GM18867 (cell line): ENCODE measurements around the gene AZIN2.
"Not testable (repeated sequence)": the region's sequence is repeated elsewhere in the genome, so short reads cannot be mapped to it uniquely, and the experiment has no call there.

Experiments
- ATAC-seq: cut with Tn5 transposase; IDR thresholded peaks from one replicate; pipeline ENCODE4 v1.9.1; 2021; ENCODE audit warnings: mild to moderate bottlenecking, moderate library complexity; ENCODE audit not compliant: unreplicated experiment

AZIN2 gene

DNA sequence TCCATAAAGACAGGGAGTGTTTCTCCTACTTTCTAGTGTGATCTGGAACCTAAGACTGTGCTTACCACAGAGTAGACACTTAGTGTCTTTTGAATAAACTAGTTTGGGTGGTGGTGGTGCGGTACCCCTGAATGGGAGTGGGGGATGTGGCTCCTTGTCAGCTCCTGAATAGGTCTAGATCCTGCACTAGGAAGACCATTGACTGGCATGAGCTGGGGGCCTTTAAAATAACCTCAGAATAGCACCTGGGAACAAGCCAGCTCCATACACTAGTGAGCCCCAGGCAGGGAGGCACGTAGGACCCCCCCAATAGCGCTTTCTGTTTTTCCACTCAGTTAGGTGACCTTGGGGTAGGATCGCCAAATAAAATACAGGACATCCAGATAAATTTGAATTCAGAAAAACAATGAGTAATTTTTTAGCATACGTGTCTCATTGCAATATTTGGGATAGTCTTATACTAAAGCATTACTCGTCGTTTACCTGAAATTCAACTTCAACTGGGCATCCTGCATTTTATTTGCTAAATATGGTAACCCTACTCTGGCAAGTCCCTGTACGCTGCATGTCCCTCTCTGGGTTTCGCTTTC lies 45.6 kb downstream of the AZIN2 start:
- ATAC-seq: no peak

GRCh38 chr1:33127001-33127823 lies 46.3 kb downstream of the AZIN2 start:
- peak; percentile 92 for ATAC-seq

DNA sequence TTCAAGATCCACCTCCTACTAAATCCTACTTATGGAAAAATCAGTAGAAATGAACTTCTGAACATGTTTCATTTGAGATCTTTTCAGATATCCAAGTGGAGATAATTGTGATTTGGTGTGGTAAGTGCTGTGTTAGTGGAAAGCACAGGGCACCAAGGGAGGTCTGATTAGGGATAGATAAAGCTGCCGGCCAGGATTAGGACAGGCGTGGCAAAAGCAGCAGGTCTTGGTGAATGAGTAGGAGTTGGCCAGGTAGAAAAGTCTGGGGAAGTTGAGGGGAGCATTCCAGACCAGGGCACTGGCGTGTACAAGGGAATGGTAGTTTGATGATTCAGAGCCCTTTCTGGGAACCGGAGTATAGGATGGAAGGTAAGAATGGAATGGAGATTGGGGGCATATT lies 47.8 kb downstream of the AZIN2 start:
- no peak for ATAC-seq

GRCh38 chr1:33130297-33130696 lies 49.3 kb downstream of the AZIN2 start:
- ATAC-seq: no peak

DNA sequence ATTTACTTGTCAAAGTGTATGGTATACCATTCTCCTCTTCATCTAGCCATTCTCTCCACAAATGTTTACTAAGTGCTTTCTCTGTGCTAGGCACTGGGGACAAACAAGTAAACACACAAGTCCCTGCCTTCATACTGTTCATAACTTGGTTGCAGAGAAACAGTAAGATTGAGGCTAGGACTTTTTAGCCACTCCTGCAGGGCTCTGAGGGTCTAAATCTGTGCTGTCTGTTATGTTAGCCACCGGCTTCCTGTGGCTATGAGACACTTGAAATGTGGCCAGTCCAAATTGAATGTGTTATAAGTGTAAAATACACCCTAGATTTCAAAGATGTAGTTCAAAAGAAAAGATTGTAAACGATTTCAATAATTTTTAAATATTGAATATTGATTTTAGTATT lies 50.2 kb downstream of the AZIN2 start:
- ATAC-seq: no peak

DNA sequence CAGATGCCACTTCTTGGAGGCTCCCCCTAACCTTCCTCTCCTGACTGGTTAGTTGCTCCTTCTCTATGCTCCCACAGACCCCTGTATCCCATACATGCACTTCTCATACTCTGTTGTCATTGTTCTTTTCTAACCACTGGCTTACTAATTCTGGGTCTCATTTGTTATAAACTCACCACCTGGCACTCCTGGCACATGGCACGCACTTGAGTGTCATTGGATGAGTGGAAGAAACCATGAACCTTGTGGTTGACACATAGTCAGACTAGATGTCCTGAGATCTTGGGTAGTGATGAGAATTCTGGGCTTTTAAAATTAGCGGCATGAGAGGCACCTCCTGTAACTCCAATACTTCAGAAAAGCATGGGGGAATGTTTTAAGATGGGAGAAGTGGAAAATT lies 51.6 kb downstream of the AZIN2 start:
- ATAC-seq: no peak

- no peak for ATAC-seq
Observed at GRCh38 chr1:33133478-33134105, 52.6 kb downstream of the AZIN2 start.

DNA sequence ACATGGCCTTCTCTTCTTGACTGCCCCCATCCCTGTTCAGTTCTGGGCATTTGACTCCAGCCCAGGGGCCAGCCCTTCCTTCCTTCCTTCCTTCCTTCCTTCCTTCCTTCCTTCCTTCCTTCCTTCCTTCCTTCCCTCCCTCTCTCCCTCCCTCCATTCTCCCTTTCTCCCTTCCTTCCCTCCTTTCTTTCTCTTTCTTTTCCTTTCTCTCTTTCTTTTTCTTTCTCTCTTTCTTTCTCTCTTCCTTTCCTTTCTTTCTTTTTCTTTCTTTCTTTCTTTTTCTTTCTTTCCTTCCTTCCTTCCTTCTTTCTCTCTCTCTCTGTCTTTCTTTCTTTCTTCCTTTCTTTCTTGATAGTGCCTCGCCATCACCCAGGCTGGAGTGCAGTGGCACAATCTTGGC lies 55.1 kb downstream of the AZIN2 start:
- ATAC-seq: not testable (repeated sequence)

DNA sequence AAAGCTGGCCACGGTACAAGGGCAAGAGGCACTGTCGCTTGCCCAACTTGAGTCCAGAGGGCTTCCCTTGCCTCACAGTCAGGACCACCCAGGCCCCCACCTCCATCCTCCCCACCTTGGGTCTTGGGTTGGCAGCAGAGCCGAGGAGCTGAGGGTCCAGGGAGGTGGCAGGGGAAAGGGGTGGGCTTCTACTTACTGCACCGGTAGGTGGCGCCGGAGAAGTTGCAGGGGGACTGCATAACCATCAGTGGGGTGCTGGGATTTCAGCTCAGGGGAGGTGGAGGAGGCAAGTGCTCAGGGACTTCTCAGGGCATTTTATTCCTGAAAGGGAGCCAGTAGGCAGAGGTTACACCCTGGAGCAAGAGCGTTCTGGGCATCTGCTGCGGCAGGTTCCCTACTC lies 56.8 kb downstream of the AZIN2 start:
- no peak for ATAC-seq

GRCh38 chr1:33140153-33141149 lies 59.5 kb downstream of the AZIN2 start:
- no peak for ATAC-seq

GRCh38 chr1:33141216-33141615 lies 60.3 kb downstream of the AZIN2 start:
- ATAC-seq: no peak

DNA sequence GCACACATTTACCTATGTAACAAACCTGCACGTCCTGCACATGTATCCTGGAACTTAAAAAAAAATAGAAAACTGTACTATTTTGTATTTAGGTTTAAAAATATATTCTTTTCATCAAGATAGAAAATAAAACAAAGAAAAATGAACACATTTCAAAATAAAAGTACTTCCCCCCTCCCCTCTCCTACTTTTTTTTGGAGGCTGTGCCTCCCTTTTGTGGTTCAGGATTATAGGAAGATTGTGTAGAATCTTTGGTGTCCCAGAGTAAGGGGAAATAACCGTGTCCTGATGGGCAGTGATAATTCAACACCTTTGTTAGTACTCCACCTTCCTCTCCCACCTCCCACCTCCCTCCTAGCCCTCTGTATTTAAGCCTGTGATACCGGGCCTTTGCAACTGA lies 60.8 kb downstream of the AZIN2 start:
- ATAC-seq: no peak

GRCh38 chr1:33142483-33143064 lies 61.6 kb downstream of the AZIN2 start:
- ATAC-seq: no peak

- ATAC-seq: no peak
Observed at GRCh38 chr1:33143176-33143575, 62.2 kb downstream of the AZIN2 start.

- ATAC-seq: no peak
Observed at GRCh38 chr1:33143698-33144097, 62.7 kb downstream of the AZIN2 start.

- no peak for ATAC-seq
Observed at GRCh38 chr1:33146003-33146402, 65.0 kb downstream of the AZIN2 start.

DNA sequence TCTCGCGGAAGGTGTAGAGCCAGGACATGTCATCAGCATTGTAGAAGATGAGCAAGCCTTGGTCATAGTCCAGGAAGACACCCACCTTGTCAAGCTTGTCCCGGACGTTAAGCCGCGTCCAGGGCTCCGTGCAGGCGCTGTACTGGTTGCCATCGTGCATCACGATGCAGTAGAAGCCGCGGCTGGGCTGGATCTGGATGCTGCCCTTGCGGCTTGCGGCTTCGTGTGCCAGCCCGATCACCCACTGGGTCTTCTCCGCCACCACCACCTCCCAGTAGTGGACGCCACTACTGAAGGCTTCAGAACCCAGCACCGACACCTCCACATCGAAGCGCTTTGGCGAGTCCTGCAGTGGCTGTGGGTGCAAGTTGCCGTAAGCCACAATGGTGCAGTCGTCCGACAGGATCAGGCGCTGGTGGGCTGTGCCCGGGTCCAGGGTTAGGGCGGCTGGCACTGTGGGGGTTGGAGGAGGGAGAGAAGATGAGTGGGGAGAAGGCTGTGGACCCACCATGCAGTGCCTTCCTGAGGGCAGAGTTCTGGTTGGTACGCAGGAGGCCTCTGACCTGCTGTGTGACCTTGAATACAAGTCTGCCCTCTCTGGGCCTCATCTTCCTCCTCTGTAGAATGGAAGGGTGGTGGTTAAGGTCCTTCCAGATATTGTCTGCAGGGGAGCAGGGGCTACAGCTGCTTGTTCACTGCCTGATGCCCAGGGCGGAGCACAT lies 66.5 kb downstream of the AZIN2 start:
- ATAC-seq: no peak

- no peak for ATAC-seq
Observed at GRCh38 chr1:33147997-33148314, 67.0 kb downstream of the AZIN2 start.

- no peak for ATAC-seq
Observed at GRCh38 chr1:33148615-33149014, 67.7 kb downstream of the AZIN2 start.
